SK-N-SH (cell line): ENCODE data around the gene OGFOD3.

Source experiments
- CTCF ChIP-seq: fragments of 200-600 bp; sonication (generic); IDR thresholded peaks from 2 replicates; pipeline ENCODE4 v1.6.1; 2017; ENCODE audit warnings: antibody characterized with exemption, mild to moderate bottlenecking, moderate library complexity
- EP300 ChIP-seq, 2 experiments: IDR thresholded peaks; 2 replicates each; pipeline versions ENCODE4 v1.4.0 to v1.6.1; 2012; ENCODE audit warnings: borderline replicate concordance in 1 of 2, low read depth in 1 of 2, low read length in 1 of 2
- NFIC ChIP-seq: IDR thresholded peaks from 2 replicates; pipeline ENCODE4 v1.4.0; 2012; ENCODE audit warnings: borderline replicate concordance
- POLR2AphosphoS5 ChIP-seq: IDR thresholded peaks from 2 replicates; pipeline ENCODE4 v1.6.1; 2012; ENCODE audit warnings: low read depth, low read length
- REST ChIP-seq: IDR thresholded peaks from 2 replicates; pipeline ENCODE4 v1.6.1; 2012; ENCODE audit warnings: mild to moderate bottlenecking, low read depth, low read length, moderate library complexity

- TF ChIP-seq CTCF, result no peak
- TF ChIP-seq POLR2AphosphoS5, result no peak
- no peak for TF ChIP-seq NFIC
- no peak for TF ChIP-seq REST
- no peak for TF ChIP-seq EP300 (IDR thresholded peaks at IDR 0.05; ENCODE audit: borderline replicate concordance in 1 of 2, low read depth in 1 of 2, low read length in 1 of 2)
Measured at GRCh38 chr17:82445542-82445941, 27.2 kb upstream of the OGFOD3 start.
